GM21786 (cell line): ENCODE results near the gene GAPVD1.
"Not testable (repeated sequence)": the region's sequence is repeated elsewhere in the genome, so short reads cannot be mapped to it uniquely, and the experiment has no call there.

Experiments
- ATAC-seq: cut with Tn5 transposase; IDR thresholded peaks from one replicate; pipeline ENCODE4 v1.9.1; 2021; ENCODE audit not compliant: unreplicated experiment

Gene GAPVD1

GRCh38 chr9:125243792-125244260 is 17.8 kb upstream of the GAPVD1 start:
- ATAC-seq: no peak

- no peak for ATAC-seq
These were observed 15.4 kb upstream of the GAPVD1 start for GRCh38 chr9:125246261-125246667.

DNA sequence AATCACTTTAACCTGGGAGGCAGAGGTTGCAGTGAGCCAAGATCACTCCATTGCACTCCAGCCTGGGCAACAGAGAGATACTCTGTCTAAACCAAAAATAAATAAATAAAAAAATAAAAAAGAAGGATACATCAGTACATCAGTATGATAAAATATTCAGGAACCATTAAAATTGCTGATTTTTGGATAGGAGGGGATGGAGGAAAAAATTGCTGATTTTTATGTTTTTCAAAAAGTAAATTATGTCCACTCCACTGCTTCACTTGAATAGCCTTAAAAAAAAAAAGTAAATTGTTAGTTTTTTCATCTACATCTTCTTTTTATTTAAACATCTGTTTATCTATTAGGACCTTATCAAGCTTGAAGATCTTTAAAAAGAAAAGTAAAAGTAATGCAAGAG is 7.4 kb upstream of the GAPVD1 start:
- ATAC-seq: no peak

DNA sequence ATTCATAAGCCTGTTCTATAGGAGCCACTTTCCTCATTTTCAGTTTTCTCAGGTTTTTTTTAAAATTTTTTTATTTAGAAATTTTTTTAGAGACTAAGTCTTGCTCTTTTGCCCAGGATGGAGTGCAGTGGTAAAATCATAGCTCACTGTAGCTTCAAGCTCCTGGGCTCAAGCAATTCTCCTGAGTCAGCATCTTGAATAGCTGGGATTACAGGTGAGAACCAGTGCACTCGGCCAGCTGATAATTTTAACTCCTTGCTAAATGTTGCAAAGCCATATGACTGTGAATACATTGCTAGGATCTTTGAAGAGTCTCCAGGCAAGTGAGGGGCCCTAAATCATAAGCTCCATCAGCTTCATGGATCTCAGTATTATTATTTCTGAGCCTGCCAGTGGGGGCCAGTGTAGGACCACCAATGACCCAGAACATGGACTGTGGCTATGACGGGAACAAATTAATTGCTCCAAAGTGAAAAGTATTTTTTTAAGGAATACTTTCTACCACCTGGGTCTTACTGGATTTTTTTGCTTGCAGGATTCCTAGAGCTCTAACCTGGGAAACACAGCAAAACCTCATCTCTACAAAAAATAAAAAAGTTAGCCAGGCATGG is 5.7 kb upstream of the GAPVD1 start:
- no peak for ATAC-seq

- no peak for ATAC-seq
These were observed 3.4 kb upstream of the GAPVD1 start for GRCh38 chr9:125258160-125258785.

- ATAC-seq: no peak
These were observed 2.6 kb upstream of the GAPVD1 start for GRCh38 chr9:125258832-125259534.

- no peak for ATAC-seq
These were observed 1.1 kb upstream of the GAPVD1 start for GRCh38 chr9:125260561-125260960.

DNA sequence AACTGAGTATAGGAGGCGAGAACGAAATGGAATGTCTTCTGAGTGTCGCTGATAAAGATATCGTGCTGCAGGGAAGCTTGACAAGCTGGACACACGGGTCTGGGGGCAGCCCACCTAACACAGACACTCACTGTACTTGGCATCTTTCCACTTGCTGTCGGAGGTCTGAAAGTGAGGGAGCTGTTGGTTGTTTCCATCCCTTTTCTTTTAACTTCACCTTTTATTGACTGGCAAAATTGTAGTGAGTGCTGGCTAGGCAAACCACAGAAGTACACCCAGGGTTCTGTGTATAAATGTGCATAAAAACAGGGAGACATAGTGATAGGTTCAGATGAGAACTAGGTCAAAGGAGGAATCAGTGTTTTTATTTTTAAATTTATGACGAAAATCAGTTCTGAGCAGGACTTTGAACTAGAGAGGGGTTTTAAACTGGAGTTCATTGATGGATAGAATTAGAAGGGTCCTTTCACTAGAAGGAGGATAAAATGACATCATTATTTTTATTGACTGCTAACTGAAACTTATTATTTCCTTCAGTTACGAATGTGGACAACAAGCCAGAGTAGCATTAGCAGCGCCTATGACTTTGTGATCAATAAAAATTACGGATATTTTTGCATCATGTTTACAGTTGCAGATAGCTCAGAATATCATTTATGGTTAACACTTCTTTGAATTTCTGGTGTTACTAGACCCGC is 817 bp downstream of the GAPVD1 start:
- no peak for ATAC-seq

DNA sequence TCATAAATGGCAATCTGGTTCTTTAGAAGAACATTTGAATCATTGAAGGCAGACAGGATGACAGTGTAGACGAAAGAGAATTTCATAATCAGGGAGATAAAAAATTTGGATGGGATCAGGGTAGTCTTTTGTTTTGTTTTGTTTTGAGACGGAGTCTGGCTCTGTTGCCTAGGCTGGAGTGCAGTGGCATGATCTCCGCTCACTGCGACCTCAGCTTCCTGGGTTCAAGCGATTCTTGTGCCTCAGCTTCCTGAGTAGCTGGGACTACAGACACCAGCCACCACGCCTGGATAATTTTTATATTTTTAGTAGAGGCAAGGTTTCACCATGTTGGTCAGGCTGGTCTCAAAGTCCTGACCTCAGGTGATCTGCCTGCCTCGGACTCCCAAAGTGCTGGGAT is 2.4 kb downstream of the GAPVD1 start:
- ATAC-seq: not testable (repeated sequence)

GRCh38 chr9:125268394-125269013 is 6.9 kb downstream of the GAPVD1 start:
- ATAC-seq: no peak

GRCh38 chr9:125269014-125269397 is 7.4 kb downstream of the GAPVD1 start:
- no peak for ATAC-seq

DNA sequence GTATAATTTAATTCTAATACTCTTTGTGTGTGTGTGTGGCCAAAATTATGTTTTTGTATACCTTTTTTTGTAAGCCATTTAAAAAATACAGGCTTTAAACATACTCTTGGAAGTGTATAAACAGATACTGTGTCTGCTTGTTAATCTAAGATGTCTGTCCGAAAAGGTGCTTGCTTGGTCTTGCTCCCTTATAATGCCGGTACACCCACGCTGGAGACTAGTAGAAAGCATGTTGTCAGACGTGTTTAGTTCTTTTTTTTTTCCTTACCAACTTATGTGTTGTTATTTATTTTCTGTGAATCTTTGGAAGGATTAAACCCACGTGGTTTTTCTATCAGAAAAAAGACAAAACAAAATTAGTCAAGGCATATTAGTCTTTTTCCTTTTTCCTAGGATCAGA is 9.5 kb downstream of the GAPVD1 start:
- no peak for ATAC-seq

DNA sequence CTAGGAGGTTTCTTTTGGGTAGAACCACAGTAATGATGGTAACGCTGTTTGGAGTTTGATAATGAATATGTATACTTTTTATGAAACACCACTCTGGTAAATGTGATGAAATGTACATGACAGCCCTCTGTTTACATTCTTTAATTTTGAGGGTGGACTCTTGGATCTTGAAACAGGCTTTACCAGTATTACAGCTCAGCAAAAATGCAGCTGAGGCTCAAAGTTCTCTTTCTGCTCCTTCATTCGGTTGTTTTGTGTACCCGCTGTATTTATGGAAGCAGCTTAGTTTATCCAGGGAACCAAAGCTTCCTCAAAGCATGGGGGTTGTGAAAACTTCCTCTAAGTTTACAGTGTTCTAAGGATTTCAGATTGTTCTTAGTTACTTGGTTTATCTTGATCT is 11.1 kb downstream of the GAPVD1 start:
- no peak for ATAC-seq

- ATAC-seq: no peak
These were observed 15.1 kb downstream of the GAPVD1 start for GRCh38 chr9:125276771-125277170.

GRCh38 chr9:125277411-125277810 is 15.8 kb downstream of the GAPVD1 start:
- no peak for ATAC-seq

GRCh38 chr9:125280945-125281344 is 19.3 kb downstream of the GAPVD1 start:
- no peak for ATAC-seq

DNA sequence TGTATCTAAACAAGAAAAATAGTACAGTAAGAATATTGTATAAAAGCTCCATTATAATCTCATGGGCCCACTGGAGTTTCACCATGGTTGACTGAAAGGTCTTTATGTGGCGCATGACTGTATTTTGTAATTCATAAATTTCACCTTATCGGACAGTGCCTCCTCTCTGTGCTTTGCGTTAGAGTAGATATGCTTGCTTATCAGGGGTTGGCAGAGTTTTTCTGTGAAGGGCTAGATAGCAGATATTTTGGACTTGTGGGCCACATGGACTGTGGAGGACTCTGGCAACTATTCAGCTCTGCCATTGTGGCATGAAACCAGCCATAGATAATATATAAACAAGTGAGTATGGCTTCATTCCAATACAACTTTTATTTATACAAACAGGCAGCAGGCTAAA is 23.2 kb downstream of the GAPVD1 start:
- ATAC-seq: no peak

DNA sequence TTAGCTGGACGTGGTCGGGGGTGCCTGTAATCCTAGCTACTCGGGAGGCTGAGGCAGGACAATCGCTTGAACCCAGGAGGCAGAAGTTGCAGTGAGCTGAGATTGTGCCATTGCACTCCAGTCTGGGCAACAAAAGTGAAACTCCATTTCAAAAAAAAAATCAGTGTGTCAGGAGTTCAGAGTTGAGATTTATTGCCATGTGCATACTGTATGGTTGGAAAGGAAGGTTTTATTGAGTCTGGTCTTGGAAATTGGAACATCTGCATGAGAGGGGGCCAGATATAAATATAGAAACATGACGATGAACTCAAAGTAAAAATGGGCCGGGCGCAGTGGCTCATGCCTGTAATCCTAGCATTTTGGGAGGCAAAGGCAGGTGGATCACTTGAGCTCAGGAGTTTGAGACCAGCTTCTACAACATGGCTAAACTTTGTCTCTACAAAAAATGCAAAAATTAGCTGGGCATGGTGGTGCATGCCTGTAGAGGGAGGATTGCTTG is 25.4 kb downstream of the GAPVD1 start:
- ATAC-seq: not testable (repeated sequence)

- no peak for ATAC-seq
These were observed 31.5 kb downstream of the GAPVD1 start for GRCh38 chr9:125293134-125293533.

DNA sequence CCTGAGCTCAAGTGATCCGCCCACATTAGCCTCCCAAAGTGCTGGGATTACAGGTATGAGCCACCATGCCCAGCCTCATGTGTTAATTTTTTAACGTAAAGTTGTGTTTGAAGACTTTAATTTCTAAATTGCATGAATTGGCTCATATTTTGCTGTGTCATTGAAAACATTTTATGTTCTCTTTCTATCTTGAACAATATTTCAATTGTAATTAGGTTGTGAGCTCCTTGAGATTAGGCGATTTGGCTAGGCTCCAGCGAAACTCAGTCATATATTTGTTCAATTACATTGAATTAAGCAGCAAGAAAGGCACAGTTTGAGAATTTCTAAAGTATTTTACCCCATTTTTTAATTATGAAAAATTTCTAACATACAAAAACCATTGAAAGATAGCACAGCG is 34.0 kb downstream of the GAPVD1 start:
- no peak for ATAC-seq

DNA sequence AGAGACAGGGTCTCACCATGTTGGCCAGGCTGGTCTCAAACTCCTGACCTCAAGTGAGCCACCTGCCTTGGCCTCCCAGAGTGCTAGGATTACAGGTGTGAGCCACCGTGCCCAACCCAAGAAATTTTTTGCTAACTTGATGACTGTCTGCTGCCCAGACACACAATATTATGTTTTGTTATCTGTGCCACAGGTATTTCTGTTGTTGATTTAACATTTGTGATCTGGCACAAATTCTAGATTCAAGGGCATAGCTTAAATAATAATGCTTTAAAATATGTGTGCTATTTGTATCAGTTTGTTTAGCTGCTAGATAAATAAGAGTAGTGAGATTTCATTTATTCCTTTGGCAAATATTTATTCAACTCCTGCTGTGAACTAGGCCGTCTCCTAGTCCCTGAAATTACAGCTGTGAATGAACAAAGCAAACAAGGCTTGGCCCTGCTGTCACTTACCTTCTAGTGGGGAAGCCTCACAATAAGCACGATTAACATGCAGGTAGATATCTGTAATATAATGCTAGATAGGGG is 35.3 kb downstream of the GAPVD1 start:
- no peak for ATAC-seq
